Liver (tissue), 9 donors: ENCODE results near the gene CCDC195. TPM values are rescaled to one million over a fixed set of nuclear protein-coding genes. Genes with fewer than 3 reads are reported as not detected.

Experiments used
- DNase-seq: peaks from one replicate; pipeline ENCODE4 v3.0.0-alpha.2; 2017; ENCODE audit warnings: low spot score
- H3K27ac ChIP-seq, 2 donors: one replicate each; pipeline ENCODE4 v1.7.0; 2013; ENCODE audit warnings: inconsistent platforms in 2 of 2, low read length in 2 of 2, control low read depth in 1 of 2, low read depth in 1 of 2, mild to moderate bottlenecking in 1 of 2
- H3K27me3 ChIP-seq, 4 donors: one replicate each; pipeline versions ENCODE4 v1.6.1 to v1.7.0; 2013; ENCODE audit warnings: low read length in 3 of 4, inconsistent platforms in 1 of 4, mild to moderate bottlenecking in 1 of 4, moderate library complexity in 1 of 4; ENCODE audit not compliant: control insufficient read depth in 4 of 4, insufficient read depth in 4 of 4
- H3K36me3 ChIP-seq, 4 donors: one replicate each; pipeline versions ENCODE4 v1.6.1 to v1.7.0; 2013; ENCODE audit warnings: low read length in 3 of 4, mild to moderate bottlenecking in 3 of 4, low read depth in 1 of 4, moderate library complexity in 1 of 4; ENCODE audit not compliant: control insufficient read depth in 4 of 4, insufficient read depth in 3 of 4
- H3K4me1 ChIP-seq, 4 donors: one replicate each; pipeline versions ENCODE4 v1.6.1 to v1.7.0; 2013; ENCODE audit warnings: low read length in 3 of 4, mild to moderate bottlenecking in 3 of 4, moderate library complexity in 1 of 4; ENCODE audit not compliant: control insufficient read depth in 4 of 4, insufficient read depth in 4 of 4
- H3K4me3 ChIP-seq, 3 donors: one replicate each; pipeline versions ENCODE4 v1.6.1 to v1.7.0; 2013; ENCODE audit warnings: low read length in 3 of 3, control low read depth in 1 of 3, low read depth in 1 of 3, mild to moderate bottlenecking in 1 of 3
- H3K9ac ChIP-seq, 2 donors: one replicate each; pipeline ENCODE4 v1.7.0; 2013; ENCODE audit warnings: low read length in 2 of 2, mild to moderate bottlenecking in 2 of 2, moderate library complexity in 2 of 2, control low read depth in 1 of 2, low read depth in 1 of 2
- H3K9me3 ChIP-seq, 4 donors: one replicate each; pipeline versions ENCODE4 v1.6.1 to v1.7.0; 2013; ENCODE audit warnings: low read length in 3 of 4; ENCODE audit not compliant: control insufficient read depth in 4 of 4
- CTCF ChIP-seq: fragments of 150-350 bp; IDR thresholded peaks from 2 replicates; pipeline ENCODE4 v1.5.1; 2017; ENCODE audit warnings: improper control_type of control experiment, low read depth, low read length; ENCODE audit not compliant: missing input control
- EGR1 ChIP-seq, 2 donors: IDR thresholded peaks; 2 replicates each; pipeline ENCODE4 v1.6.1; 2016 to 2018; ENCODE audit warnings: antibody characterized with exemption in 2 of 2, low read depth in 2 of 2
- FOXA1 ChIP-seq: IDR thresholded peaks from 2 replicates; pipeline ENCODE4 v1.6.1; 2016; ENCODE audit warnings: antibody characterized with exemption
- FOXA2 ChIP-seq: IDR thresholded peaks from 2 replicates; pipeline ENCODE4 v1.6.1; 2016; ENCODE audit warnings: antibody characterized with exemption
- GABPA ChIP-seq, 2 donors: IDR thresholded peaks in 1 of 2; conservative IDR thresholded peaks in 1 of 2; 2 replicates each; pipeline ENCODE4 v1.6.1; 2016; ENCODE audit warnings: antibody characterized with exemption in 2 of 2, mild to moderate bottlenecking in 1 of 2, moderate library complexity in 1 of 2
- HNF4A ChIP-seq, 2 donors: conservative IDR thresholded peaks; 2 replicates each; pipeline ENCODE4 v1.6.1; 2016; ENCODE audit warnings: antibody characterized with exemption in 2 of 2, mild to moderate bottlenecking in 2 of 2
- HNF4G ChIP-seq: IDR thresholded peaks from 2 replicates; pipeline ENCODE4 v1.6.1; 2016; ENCODE audit warnings: antibody characterized with exemption
- JUND ChIP-seq, 2 donors: IDR thresholded peaks; 2 replicates each; pipeline ENCODE4 v1.6.1; 2016; ENCODE audit warnings: antibody characterized with exemption in 2 of 2
- MAX ChIP-seq: IDR thresholded peaks from 2 replicates; pipeline ENCODE4 v1.6.1; 2016; ENCODE audit warnings: antibody characterized with exemption
- NR2F2 ChIP-seq: IDR thresholded peaks from 2 replicates; pipeline ENCODE4 v1.6.1; 2016; ENCODE audit warnings: antibody characterized with exemption
- RAD21 ChIP-seq, 2 donors: IDR thresholded peaks; 2 replicates each; pipeline ENCODE4 v1.6.1; 2016; ENCODE audit warnings: antibody characterized with exemption in 2 of 2, mild to moderate bottlenecking in 2 of 2
- REST ChIP-seq: IDR thresholded peaks from 2 replicates; pipeline ENCODE4 v1.6.1; 2016; ENCODE audit warnings: antibody characterized with exemption, mild to moderate bottlenecking
- RXRA ChIP-seq, 2 donors: IDR thresholded peaks; 2 replicates each; pipeline ENCODE4 v1.6.1; 2017 to 2018; ENCODE audit warnings: antibody characterized with exemption in 2 of 2, mild to moderate bottlenecking in 1 of 2
- SP1 ChIP-seq: IDR thresholded peaks from 2 replicates; pipeline ENCODE4 v1.6.1; 2018; ENCODE audit warnings: antibody characterized with exemption, mild to moderate bottlenecking
- TAF1 ChIP-seq: conservative IDR thresholded peaks from 2 replicates; pipeline ENCODE4 v1.6.1; 2016; ENCODE audit warnings: antibody characterized with exemption, mild to moderate bottlenecking
- YY1 ChIP-seq: IDR thresholded peaks from 2 replicates; pipeline ENCODE4 v1.6.1; 2016; ENCODE audit warnings: antibody characterized with exemption, mild to moderate bottlenecking
- WGBS: extraction: QIAGEN DNeasy Blood & Tissue Kit; methylation state at CpG from one replicate; pipeline ENCODE4 v1.1.7; 2013; 5-methylcytosine and 5-hydroxymethylcytosine counted together
- polyA plus RNA-seq, 2 donors: library from polyadenylated mRNA; stranded (reverse) in 1 of 2; unstranded in 1 of 2; fragments of 200-250 nt in 1 of 2; fragments of >200 nt in 1 of 2; fragmentation: Nextera tagmentation in 1 of 2; extraction: Ambion mirVana in 1 of 2; gene quantifications; one replicate each; pipeline versions ENCODE4 v1.2.1 to v1.2.3, GENCODE V29; 2013 to 2015
- total RNA-seq, 2 donors: library from RNA; depleted of rRNA; stranded (reverse); fragments of >200 nt; gene quantifications; one replicate each; pipeline ENCODE4 v1.2.3, GENCODE V29; 2014
- TF ChIP-seq, protein P1 (sequence below): IDR thresholded peaks from 2 replicates; pipeline ENCODE4 v1.6.1; 2016; ENCODE audit warnings: antibody characterized with exemption
- TF ChIP-seq, protein P2 (sequence below): IDR thresholded peaks from 2 replicates; pipeline ENCODE4 v1.6.1; 2016; ENCODE audit warnings: antibody characterized with exemption
- donor health status: healthy.
- donor health status: healthy.
- donor health status: healthy.
- donor health status: healthy.
- donor health status: healthy.

Gene CCDC195
- total RNA-seq (not detected), polyA plus RNA-seq (not detected)

DNA sequence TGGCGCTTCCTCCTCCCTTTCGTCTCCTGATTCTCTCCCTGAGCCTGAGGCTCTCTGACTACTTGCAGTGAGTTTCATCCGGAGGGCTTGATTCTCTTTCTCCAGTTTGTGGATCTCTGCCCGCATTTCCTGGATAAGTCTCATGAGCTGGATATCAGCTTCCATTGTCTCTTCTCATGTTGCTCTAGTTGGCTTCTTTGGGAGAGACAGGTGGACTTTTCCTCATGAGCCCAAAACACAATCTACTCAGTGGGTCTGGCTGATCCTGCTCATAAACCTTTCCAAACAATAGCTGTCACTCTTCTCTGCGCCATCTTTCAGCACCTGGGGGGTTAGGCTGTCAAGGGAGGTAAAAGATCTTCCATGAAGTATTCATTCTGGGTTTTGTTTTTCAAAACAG lies at the start of gene CCDC195:
Gene CCDC195, minus strand, starts transcription at position 165 of the 400 bp plus-strand sequence. Its CDS starts 0 bp downstream, at position 165.
- no peak for TF ChIP-seq SP1
- TF ChIP-seq RAD21 (IDR thresholded peaks at IDR 0.05), result no peak
- no peak for TF ChIP-seq HNF4G
- no peak for TF ChIP-seq HNF4A (conservative IDR thresholded peaks at IDR 0.05)
- no peak for TF ChIP-seq FOXA2
- TF ChIP-seq MAX, result no peak
- TF ChIP-seq, protein P1, sequence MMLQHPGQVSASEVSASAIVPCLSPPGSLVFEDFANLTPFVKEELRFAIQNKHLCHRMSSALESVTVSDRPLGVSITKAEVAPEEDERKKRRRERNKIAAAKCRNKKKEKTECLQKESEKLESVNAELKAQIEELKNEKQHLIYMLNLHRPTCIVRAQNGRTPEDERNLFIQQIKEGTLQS, result no peak
- no peak for TF ChIP-seq FOXA1
- TF ChIP-seq JUND (IDR thresholded peaks at IDR 0.05), result no peak
- no peak for TF ChIP-seq TAF1
- TF ChIP-seq, protein P2, sequence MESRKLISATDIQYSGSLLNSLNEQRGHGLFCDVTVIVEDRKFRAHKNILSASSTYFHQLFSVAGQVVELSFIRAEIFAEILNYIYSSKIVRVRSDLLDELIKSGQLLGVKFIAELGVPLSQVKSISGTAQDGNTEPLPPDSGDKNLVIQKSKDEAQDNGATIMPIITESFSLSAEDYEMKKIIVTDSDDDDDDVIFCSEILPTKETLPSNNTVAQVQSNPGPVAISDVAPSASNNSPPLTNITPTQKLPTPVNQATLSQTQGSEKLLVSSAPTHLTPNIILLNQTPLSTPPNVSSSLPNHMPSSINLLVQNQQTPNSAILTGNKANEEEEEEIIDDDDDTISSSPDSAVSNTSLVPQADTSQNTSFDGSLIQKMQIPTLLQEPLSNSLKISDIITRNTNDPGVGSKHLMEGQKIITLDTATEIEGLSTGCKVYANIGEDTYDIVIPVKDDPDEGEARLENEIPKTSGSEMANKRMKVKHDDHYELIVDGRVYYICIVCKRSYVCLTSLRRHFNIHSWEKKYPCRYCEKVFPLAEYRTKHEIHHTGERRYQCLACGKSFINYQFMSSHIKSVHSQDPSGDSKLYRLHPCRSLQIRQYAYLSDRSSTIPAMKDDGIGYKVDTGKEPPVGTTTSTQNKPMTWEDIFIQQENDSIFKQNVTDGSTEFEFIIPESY, result no peak
- no peak for TF ChIP-seq RXRA (IDR thresholded peaks at IDR 0.05)
- TF ChIP-seq NR2F2, result no peak
- no peak for TF ChIP-seq CTCF
- TF ChIP-seq REST, result no peak
- TF ChIP-seq EGR1 (IDR thresholded peaks at IDR 0.05; ENCODE audit: low read depth in 2 of 2), result no peak
- no peak for TF ChIP-seq GABPA (IDR thresholded peaks at IDR 0.05 in 1 of 2, conservative IDR thresholded peaks at IDR 0.05 in 1 of 2)
- no peak for TF ChIP-seq YY1
- 92% methylated on average over 5 of the region's 5 CpGs for WGBS
- Histone ChIP-seq H3K4me1 (peaks cover 0 to 8% (median 0%) of the 10 kb centered on the region in 4 donors), H3K9ac (no peak within 1 kb of the TSS), H3K4me3 (no peak within 1 kb of the TSS), H3K36me3 (no peaks in the 10 kb centered on the region), H3K9me3 (peaks cover 0 to 1% (median 0%) of the 10 kb centered on the region in 4 donors), H3K27me3 (no peaks in the 10 kb centered on the region), H3K27ac (no peak within 1 kb of the TSS)
- DNase-seq, result no peak
